GM18951 (cell line): ENCODE measurements around the gene IFITM1.
"Not testable (repeated sequence)": the region's sequence is repeated elsewhere in the genome, so short reads cannot be mapped to it uniquely, and the experiment has no call there.

ENCODE experiments used
- POLR2A ChIP-seq: IDR thresholded peaks from 4 replicates; pipeline ENCODE4 v1.6.1; 2011; ENCODE audit warnings: mild to moderate bottlenecking; ENCODE audit not compliant: insufficient read length, insufficient read depth; ENCODE audit errors: extremely low read depth
- in situ Hi-C: fragments of 300-500 bp; cut with MboI; formaldehyde crosslinking; loops from one replicate; pipeline ENCODE4 v1.12.0; 2022; ENCODE audit warnings: low sequenced_read_pairs, mixed read lengths, inconsistent platforms; ENCODE audit not compliant: unreplicated experiment

IFITM1 gene

DNA sequence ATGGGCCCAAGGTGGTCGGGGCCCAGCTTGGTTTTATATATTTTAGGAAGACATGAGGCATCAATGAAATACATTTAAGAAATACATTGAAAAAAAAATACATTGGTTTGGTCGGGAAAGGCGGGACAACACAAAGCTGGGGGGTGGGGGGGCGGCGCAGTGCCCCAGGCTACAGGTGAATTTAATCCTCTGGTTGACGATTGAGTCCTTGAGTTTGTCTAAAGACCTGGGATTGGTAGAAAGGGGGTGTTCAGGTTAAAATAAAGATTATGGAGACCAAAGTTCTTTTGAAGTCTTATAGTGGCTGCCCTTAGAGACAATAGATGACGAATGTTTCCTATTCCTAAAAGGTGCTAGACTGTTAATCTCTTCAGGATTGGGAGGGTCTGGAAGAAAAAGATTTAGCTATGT is 3.1 kb downstream of the IFITM1 start:
- in situ Hi-C loops, result no loop called here

GRCh38 chr11:317668-318404 is 4.0 kb downstream of the IFITM1 start:
- in situ Hi-C loops, result not testable (repeated sequence)

More for the DNA sequence above, 3.1 kb downstream of the IFITM1 start:
- TF ChIP-seq POLR2A, result no peak

DNA sequence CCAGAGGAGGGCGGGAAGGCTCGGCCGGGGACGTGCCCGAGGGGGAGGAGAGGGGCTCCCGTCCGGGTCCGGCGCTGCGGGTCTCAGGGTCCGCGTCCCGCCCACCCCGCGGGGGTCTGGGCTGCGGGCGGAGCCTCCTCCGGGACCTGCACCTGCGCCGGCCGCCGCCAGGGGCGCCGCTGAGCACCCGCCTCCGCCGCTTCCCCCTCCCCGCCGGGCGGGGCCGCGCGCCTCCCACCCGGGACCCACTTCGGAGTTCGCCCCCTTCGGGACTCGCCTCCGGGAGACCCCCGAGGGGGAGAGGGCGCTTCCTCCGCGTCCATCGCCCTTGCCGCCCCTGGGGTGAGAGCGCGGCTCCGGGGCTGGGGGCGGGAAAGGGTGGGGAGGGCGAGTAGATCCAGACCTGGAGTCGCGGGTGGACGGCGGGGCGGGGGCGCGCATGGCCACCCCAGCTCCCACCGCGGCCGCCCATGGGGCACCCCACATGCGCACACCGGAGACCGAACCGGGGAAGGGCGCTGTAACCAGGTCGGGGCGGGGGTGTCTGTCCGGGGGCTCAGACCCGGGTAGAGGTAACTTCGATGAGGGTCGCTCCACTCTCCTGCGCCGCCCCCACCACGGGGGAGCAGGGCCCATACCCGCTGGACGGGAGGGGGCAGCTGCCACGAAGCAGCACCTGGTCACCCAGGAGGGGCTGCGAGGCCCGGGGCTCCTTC is 4.7 kb downstream of the IFITM1 start:
- in situ Hi-C loops, result not testable (repeated sequence)

GRCh38 chr11:319121-319887 is 5.5 kb downstream of the IFITM1 start:
- in situ Hi-C loops, result not testable (repeated sequence)

- in situ Hi-C loops, result not testable (repeated sequence)
These were observed 6.0 kb downstream of the IFITM1 start for GRCh38 chr11:319888-320273.

DNA sequence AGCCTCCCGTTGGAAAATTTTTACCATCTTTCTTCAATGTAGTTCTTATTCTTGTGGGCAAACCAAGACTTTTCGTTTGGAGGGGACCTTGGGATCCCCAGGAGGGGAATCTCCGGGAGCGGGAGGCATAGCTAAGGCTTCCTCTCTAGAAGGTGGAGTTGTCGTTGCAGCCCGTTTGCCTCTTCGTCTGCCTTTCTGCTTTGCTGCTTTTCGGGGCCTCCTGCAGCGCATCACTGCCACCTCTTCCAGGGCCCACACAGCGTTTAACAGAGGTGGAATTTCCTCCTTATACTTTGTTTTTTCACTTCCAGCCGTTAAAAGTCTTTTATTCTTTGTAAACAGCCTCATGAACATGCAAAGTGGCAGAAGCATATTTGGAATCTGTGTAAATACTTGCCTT is 10.3 kb downstream of the IFITM1 start:
- in situ Hi-C loops, result no loop called here
- TF ChIP-seq POLR2A, result no peak

DNA sequence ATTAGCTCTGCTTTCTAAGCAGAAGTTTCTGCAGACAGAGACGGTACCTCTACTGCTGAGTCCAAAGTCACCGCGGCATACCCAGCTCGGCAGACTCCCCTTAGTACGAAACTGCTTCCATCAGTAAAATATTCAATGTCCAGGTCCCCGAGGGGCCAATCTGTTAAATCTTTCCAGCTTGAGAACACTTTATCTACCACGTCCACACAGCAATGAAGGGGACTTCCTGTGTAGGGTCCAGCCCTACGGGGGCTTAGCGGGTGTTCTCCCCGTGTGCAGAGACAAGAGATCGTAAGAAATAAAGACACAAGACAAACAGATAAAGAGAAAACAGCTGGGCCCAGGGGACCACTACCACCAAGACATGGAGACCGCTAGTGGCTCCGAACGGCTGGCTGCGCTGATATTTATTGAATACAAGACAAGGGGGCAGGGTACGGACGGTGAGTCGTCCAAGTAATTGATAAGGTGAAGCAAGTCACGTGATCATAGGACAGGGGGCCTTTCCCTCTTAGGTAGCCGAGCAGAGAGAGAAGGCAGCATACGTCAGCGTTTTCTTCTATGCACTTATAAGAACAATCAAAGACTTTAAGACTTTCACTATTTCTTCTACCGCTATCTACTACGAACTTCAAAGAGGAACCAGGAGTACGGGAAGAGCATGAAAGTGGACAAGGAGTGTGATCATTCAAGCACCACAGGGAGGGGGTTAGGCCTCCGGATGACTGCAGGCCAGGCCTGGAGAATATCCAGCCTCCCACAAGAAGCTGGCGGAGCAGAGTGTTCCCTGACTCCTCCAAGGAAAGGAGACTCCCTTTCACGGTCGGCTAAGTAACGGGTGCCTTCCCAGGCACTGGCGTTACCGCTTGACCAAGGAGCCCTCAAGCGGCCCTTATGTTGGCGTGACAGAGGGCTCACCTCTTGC is 11.0 kb downstream of the IFITM1 start:
- in situ Hi-C loops, result not testable (repeated sequence)

GRCh38 chr11:325796-326591 is 12.2 kb downstream of the IFITM1 start:
- in situ Hi-C loops, result no loop called here
- TF ChIP-seq POLR2A, result no peak

DNA sequence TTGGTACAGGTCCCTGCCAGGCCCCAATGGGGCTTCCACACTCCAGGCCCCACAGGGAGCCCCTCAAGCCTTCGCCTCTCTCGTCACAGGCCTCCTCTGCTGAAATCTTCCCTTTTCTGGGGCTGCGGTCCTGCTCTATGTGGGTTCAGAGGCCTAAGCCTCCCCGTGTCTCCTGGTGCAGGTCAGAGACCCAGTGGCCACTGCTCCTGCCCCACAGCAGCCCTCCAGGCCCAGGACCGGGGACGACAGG is 12.7 kb downstream of the IFITM1 start:
- no peak for TF ChIP-seq POLR2A
- in situ Hi-C loops, result no loop called here

- in situ Hi-C loops, result no loop called here
- peak; percentile 51 for TF ChIP-seq POLR2A
These were observed 13.2 kb downstream of the IFITM1 start for GRCh38 chr11:326842-327580.

- no peak for TF ChIP-seq POLR2A
- in situ Hi-C loops, result no loop called here
These were observed 13.7 kb downstream of the IFITM1 start for GRCh38 chr11:327581-327923.

DNA sequence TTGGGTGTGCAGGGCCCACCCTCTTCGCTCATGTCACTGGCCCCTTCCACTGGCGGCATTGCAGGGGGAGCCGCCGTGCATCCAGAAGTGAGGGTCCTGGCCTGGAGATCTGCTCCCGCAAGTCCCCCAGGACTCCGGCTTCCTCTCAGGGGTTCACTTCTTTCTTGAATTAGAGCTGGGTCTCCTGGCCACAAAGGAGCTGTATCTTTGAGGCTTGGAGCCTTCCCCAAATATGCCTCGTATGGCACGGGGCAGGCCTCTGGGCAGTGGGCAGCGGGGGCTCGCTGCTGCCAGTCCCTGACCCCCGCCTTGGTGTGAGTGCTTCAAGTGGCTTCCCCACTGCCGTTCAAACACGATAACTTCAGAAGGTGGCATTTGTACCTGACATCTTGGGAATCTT is 14.2 kb downstream of the IFITM1 start:
- no peak for TF ChIP-seq POLR2A
- in situ Hi-C loops, result no loop called here

DNA sequence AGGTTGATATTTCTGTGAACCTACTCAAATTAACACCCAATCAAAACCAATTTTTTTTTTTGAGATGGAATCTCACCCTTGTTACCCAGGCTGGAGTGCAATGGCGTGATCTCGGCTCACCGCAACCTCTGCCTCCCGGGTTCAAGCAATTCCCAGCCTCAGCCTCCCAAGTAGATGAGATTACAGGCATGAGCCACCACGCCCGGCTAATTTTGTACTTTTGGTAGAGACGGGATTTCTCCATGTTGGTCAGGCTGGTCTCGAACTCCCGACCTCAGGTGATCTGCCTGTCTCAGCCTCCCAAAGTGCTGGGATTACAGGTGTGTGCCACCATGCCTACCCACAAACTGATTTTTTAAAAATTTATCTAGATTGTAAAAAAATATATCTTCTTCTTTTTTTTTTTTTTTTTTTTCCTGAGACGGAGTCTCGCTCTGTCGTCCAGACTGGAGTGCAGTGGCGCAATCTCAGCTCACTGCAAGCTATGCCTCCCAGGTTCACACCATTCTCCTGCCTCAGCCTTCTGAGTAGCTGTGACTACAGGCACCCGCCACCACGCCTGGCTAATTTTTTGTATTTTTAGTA is 14.8 kb downstream of the IFITM1 start:
- in situ Hi-C loops, result not testable (repeated sequence)
